Endodermal cell (in vitro differentiated cells): ENCODE results near the gene SLC5A10. TPM values are rescaled to one million over a fixed set of nuclear protein-coding genes. Genes with fewer than 3 reads are reported as not detected.
A peak's percentile ranks its signal among the peaks of the same experiment; 100 is the strongest.

ENCODE experiments used
- DNase-seq: peaks from one replicate; pipeline ENCODE4 v3.0.0-alpha.2; 2017
- H3K27ac ChIP-seq: 2 replicates; pipeline ENCODE4 v1.5.1; 2013; ENCODE audit warnings: mild to moderate bottlenecking, low read depth, low read length, moderate library complexity
- H3K27me3 ChIP-seq: 2 replicates; pipeline ENCODE4 v1.6.1; 2013; ENCODE audit warnings: mild to moderate bottlenecking, low read length, moderate library complexity; ENCODE audit not compliant: insufficient read depth, control insufficient read depth, poor library complexity, severe bottlenecking
- H3K36me3 ChIP-seq: 2 replicates; pipeline ENCODE4 v1.7.0; 2013; ENCODE audit warnings: mild to moderate bottlenecking, low read length, moderate library complexity; ENCODE audit not compliant: control insufficient read depth, insufficient read depth
- H3K4me1 ChIP-seq: one replicate; pipeline ENCODE4 v1.7.0; 2013; ENCODE audit warnings: low read length; ENCODE audit not compliant: control insufficient read depth, insufficient read depth
- H3K4me3 ChIP-seq: 2 replicates; pipeline ENCODE4 v1.5.1; 2013; ENCODE audit warnings: mild to moderate bottlenecking, low read length, moderate library complexity
- H3K9ac ChIP-seq: 2 replicates; pipeline ENCODE4 v1.6.1; 2013; ENCODE audit warnings: mild to moderate bottlenecking, low read length, moderate library complexity; ENCODE audit not compliant: poor library complexity, severe bottlenecking; ENCODE audit errors: extremely low read depth
- H3K9me3 ChIP-seq: 2 replicates; pipeline ENCODE4 v1.6.1; 2013; ENCODE audit warnings: mild to moderate bottlenecking, low read length, moderate library complexity; ENCODE audit not compliant: control insufficient read depth
- H3K27ac Mint-ChIP-seq: 2 replicates; pipeline ENCODE4 v1.8.0; 2020; ENCODE audit warnings: mixed read lengths
- H3K27me3 Mint-ChIP-seq: 2 replicates; pipeline ENCODE4 v1.8.0; 2021; ENCODE audit warnings: mild to moderate bottlenecking, mixed read lengths; ENCODE audit not compliant: insufficient read depth
- H3K36me3 Mint-ChIP-seq: 2 replicates; pipeline ENCODE4 v1.8.0; 2020; ENCODE audit warnings: low read depth, mixed read lengths
- H3K4me1 Mint-ChIP-seq: 2 replicates; pipeline ENCODE4 v1.8.0; 2020; ENCODE audit warnings: mixed read lengths
- H3K4me3 Mint-ChIP-seq: 2 replicates; pipeline ENCODE4 v1.8.0; 2020; ENCODE audit warnings: mild to moderate bottlenecking, moderate library complexity, mixed read lengths
- H3K9me3 Mint-ChIP-seq: 2 replicates; pipeline ENCODE4 v1.8.0; 2020; ENCODE audit warnings: mild to moderate bottlenecking, mixed read lengths
- WGBS, 2 experiments: methylation state at CpG; one replicate each; pipeline versions ENCODE4 v1.1.5 to v1.1.7; 2013; ENCODE audit warnings: missing lambda C conversion rate in 2 of 2, mixed read lengths in 1 of 2; ENCODE audit not compliant: insufficient coverage in 1 of 2, insufficient read length in 1 of 2; 5-methylcytosine and 5-hydroxymethylcytosine counted together
- total RNA-seq, 2 donors: library from RNA; stranded (reverse); fragmentation: NEBNext Ultra II Directional in 1 of 2; extraction: Animal tissue kit (Norgen Biotek cat#: 25700) in 1 of 2; gene quantifications; 2 replicates in 1 of 2; 3 replicates in 1 of 2; pipeline ENCODE4 v1.2.1, GENCODE V29; 2021
- TF ChIP-seq, protein P1 (sequence below): fragments of 200-600 bp; sonication (generic); conservative IDR thresholded peaks from 2 replicates; pipeline ENCODE4 v1.5.0; 2021; ENCODE audit warnings: antibody characterized with exemption, mild to moderate bottlenecking

Gene SLC5A10
- total RNA-seq, 2 donors from 2014 or later: 0.11 to 0.29 TPM

DNA sequence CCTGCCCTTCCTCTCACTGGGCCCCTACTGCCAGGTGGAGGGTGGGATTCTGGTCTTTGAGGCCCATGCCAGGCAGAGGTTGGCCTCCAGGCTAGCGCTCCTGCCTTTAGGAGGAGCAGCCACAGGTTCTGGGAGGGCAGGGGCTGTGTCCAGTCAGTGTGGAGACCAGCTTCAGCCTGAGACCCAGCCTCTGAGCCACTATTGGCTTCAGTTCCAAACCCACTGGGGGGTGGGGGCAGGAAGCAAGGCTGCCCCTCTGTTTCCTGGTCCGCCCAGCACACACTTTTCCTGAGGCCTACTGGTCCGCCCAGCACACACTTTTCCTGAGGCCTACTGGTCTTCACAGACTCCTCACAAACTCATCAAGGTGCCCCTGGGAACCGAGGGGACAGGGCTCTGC is 16.4 kb downstream of the SLC5A10 start:
- no peaks in the 10 kb centered on the region for H3K9me3 Mint-ChIP-seq
- H3K27ac Mint-ChIP-seq: no peak overlapping the region
- TF ChIP-seq, protein P1, sequence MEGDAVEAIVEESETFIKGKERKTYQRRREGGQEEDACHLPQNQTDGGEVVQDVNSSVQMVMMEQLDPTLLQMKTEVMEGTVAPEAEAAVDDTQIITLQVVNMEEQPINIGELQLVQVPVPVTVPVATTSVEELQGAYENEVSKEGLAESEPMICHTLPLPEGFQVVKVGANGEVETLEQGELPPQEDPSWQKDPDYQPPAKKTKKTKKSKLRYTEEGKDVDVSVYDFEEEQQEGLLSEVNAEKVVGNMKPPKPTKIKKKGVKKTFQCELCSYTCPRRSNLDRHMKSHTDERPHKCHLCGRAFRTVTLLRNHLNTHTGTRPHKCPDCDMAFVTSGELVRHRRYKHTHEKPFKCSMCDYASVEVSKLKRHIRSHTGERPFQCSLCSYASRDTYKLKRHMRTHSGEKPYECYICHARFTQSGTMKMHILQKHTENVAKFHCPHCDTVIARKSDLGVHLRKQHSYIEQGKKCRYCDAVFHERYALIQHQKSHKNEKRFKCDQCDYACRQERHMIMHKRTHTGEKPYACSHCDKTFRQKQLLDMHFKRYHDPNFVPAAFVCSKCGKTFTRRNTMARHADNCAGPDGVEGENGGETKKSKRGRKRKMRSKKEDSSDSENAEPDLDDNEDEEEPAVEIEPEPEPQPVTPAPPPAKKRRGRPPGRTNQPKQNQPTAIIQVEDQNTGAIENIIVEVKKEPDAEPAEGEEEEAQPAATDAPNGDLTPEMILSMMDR: no peak
- Histone ChIP-seq H3K36me3 (no peaks in the 10 kb centered on the region), H3K27me3 (no peaks in the 10 kb centered on the region), H3K4me3 (no peak overlapping the region), H3K9me3 (no peaks in the 10 kb centered on the region), H3K27ac (no peak overlapping the region), H3K9ac (no peak overlapping the region), H3K4me1 (peaks cover 3% of the 10 kb centered on the region)
- no peak overlapping the region for H3K4me3 Mint-ChIP-seq
- WGBS, 2 experiments: 88 to 89% methylated on average over 3 to 4 of the region's 4 CpGs
- H3K27me3 Mint-ChIP-seq: no peaks in the 10 kb centered on the region
- H3K4me1 Mint-ChIP-seq: peaks cover 4% of the 10 kb centered on the region
- DNase-seq: peak; percentile 64
- H3K36me3 Mint-ChIP-seq: peaks cover 16% of the 10 kb centered on the region

DNA sequence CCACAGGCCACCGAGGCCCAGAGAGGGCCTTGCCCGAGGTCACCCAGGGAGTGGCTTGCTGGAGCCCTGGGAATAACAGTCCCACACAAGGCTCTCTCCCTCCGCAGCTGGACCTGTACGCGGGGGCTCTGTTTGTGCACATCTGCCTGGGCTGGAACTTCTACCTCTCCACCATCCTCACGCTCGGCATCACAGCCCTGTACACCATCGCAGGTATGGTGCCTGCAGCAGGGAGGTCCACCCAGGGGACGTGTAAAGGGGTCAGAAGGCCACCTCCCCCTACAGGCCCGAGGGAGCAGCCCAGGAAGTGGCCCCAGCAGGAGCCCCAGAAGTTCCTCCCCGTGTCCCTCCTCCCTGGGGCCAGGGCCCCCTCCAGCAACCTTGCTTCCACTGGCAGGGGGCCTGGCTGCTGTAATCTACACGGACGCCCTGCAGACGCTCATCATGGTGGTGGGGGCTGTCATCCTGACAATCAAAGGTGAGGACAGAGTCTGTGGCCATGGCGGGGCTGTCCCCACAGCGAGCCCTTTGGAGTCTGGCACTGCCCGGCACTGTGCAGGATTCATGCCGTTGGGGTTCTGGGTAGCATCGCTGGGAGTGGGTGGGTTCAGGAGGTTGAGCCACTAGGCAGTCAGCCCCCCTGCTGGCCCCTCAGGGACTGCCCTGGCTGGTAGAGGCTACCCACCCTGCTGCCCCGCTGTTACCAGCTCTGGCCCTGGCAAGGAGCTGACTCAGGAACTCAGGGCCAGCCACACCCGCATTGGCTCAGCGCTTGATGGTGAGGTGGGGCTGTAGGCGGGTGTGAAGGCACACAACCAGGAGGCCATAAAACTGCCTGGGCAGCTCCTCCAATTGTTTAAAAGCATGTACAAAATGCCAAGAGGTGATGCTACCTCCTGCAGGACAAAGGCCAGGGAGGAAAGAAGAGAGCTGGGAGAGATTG is 17.3 kb downstream of the SLC5A10 start:
- Histone ChIP-seq H3K4me1 (peaks cover 3% of the 10 kb centered on the region), H3K4me3 (no peak overlapping the region), H3K27me3 (no peaks in the 10 kb centered on the region), H3K36me3 (no peaks in the 10 kb centered on the region), H3K9me3 (no peaks in the 10 kb centered on the region), H3K9ac (no peak overlapping the region), H3K27ac (no peak overlapping the region)
- peaks cover 4% of the 10 kb centered on the region for H3K4me1 Mint-ChIP-seq
- no peak overlapping the region for H3K4me3 Mint-ChIP-seq
- peaks cover 17% of the 10 kb centered on the region for H3K36me3 Mint-ChIP-seq
- H3K27ac Mint-ChIP-seq: peak overlapping the region; percentile 61
- TF ChIP-seq, protein P1: no peak
- 89 to 94% methylated on average over 18 to 23 of the region's 23 CpGs for WGBS, 2 experiments
- no peak for DNase-seq
- H3K27me3 Mint-ChIP-seq: no peaks in the 10 kb centered on the region
- H3K9me3 Mint-ChIP-seq: no peaks in the 10 kb centered on the region

DNA sequence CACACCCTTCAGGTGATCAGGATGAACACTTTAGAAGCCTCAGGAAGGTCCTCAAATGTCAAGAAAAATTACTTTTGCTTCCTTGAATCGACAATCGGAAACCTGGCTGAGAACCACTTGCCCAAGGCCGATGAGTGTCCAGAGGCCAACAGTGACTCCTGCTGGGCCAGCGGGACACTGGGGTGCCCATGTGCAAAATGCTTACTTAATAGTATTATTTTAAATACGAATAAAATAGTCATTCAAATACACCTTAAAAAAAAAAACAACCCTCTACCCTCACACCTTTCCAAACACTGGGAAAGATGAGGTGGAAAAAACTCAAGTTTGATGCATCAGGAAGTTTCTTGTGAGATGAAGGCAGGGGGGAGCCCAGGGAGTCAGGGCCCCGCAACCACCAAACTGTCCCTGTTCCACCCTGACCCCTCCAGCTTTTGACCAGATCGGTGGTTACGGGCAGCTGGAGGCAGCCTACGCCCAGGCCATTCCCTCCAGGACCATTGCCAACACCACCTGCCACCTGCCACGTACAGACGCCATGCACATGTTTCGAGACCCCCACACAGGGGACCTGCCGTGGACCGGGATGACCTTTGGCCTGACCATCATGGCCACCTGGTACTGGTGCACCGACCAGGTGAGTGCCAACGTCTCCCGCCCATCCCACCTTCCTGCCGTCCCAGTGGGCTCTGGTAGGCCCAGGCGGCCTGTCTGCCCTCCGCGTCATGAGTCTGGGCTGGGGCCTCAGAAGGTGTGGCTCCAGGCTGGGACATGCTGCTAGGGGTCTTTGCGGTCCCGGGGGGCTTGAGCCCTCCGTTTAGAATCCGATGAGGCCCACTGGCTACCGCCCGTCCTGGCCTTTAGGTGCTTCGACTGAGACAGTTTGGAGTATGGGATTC is 18.9 kb downstream of the SLC5A10 start:
- Mint-ChIP-seq H3K4me1 (peaks cover 4% of the 10 kb centered on the region), H3K4me3 (no peak overlapping the region), H3K27me3 (no peaks in the 10 kb centered on the region), H3K9me3 (no peaks in the 10 kb centered on the region), H3K27ac (no peak overlapping the region), H3K36me3 (peaks cover 27% of the 10 kb centered on the region)
- Histone ChIP-seq H3K4me3 (no peak overlapping the region), H3K9ac (no peak overlapping the region), H3K4me1 (peaks cover 3% of the 10 kb centered on the region), H3K36me3 (peaks cover 4% of the 10 kb centered on the region), H3K27me3 (no peaks in the 10 kb centered on the region), H3K9me3 (no peaks in the 10 kb centered on the region), H3K27ac (no peak overlapping the region)
- 91% methylated on average over 16 to 27 of the region's 28 CpGs for WGBS, 2 experiments
- TF ChIP-seq, protein P1: peak; percentile 42
- DNase-seq: no peak
